ENCODE data around the gene PDE4D. TPM values are rescaled to one million over a fixed set of nuclear protein-coding genes. Genes with fewer than 3 reads are reported as not detected.
"Not testable (repeated sequence)": the region's sequence is repeated elsewhere in the genome, so short reads cannot be mapped to it uniquely, and the experiment has no call there.

Gene PDE4D
- total and polyA plus RNA-seq, 12 donors = 1.2 to 18.9 (median 2.1) TPM

GRCh38 chr5:59596586-59597350 is 296.8 kb downstream of the PDE4D start:
- Histone ChIP-seq H3K4me3 (no peak overlapping the region), H3K36me3 (replicated peaks in 1 of 2) (no peaks in the 10 kb centered on the region), H3K4me1 (replicated peaks in 1 of 2) (peaks cover 0 to 11% of the 10 kb centered on the region in 2 donors), H3K9me3 (replicated peaks in 1 of 3) (no peaks in the 10 kb centered on the region), H3K27ac (no peak overlapping the region), H3K27me3 (no peaks in the 10 kb centered on the region)
- no peak for DNase-seq
- TF ChIP-seq POLR2A (IDR thresholded peaks at IDR 0.05) = no peak
- TF ChIP-seq, protein P1, sequence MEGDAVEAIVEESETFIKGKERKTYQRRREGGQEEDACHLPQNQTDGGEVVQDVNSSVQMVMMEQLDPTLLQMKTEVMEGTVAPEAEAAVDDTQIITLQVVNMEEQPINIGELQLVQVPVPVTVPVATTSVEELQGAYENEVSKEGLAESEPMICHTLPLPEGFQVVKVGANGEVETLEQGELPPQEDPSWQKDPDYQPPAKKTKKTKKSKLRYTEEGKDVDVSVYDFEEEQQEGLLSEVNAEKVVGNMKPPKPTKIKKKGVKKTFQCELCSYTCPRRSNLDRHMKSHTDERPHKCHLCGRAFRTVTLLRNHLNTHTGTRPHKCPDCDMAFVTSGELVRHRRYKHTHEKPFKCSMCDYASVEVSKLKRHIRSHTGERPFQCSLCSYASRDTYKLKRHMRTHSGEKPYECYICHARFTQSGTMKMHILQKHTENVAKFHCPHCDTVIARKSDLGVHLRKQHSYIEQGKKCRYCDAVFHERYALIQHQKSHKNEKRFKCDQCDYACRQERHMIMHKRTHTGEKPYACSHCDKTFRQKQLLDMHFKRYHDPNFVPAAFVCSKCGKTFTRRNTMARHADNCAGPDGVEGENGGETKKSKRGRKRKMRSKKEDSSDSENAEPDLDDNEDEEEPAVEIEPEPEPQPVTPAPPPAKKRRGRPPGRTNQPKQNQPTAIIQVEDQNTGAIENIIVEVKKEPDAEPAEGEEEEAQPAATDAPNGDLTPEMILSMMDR (IDR thresholded peaks at IDR 0.05) = no peak
- intact Hi-C loops (cut with DNase I) = no loop called here
- whole genome bisulfite sequencing, 4 donors = 85 to 89% (median 87%) methylated on average over 2 of the region's 2 CpGs

- H3K27ac ChIP-seq; DNase-seq; H3K36me3 ChIP-seq (replicated peaks in 1 of 2); H3K27me3 ChIP-seq; H3K4me3 ChIP-seq; H3K9me3 ChIP-seq (replicated peaks in 1 of 3); intact Hi-C loops (cut with DNase I): not testable (repeated sequence)
- peaks cover 0 to 11% of the 10 kb centered on the region in 2 donors for H3K4me1 ChIP-seq (replicated peaks in 1 of 2)
- WGBS, 4 donors = 70 to 92% (median 86%) methylated on average over 5 of the region's 5 CpGs
These were observed 299.4 kb downstream of the PDE4D start for GRCh38 chr5:59594118-59594517.

DNA sequence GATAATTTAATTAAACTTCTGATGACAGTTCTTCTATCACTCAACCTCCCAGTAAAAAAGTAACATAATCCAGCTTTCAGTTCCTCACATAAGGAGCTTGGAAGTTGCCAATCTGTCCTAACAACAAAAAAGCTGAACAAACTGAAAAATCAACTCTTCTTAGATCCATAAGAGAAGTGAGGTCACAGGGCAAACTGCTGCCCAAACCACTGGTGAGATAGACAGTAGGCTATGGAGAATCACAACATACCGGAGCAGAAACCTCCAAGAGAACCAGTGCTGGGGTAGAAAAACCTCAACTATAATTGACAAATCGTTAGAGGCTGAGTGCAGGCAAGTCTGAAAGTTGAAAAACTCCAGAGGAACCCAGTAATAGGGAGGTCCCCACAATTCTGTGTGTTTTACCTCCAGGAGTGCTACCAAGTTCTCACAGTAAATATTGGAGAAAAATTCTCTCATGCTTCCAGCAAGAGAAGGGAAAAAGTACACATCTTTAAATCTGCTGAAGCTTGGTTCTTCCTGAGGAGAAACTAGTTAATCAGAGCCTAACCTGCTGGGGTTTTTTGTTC is 300.0 kb downstream of the PDE4D start:
- DNase-seq = no peak
- H3K36me3 ChIP-seq (replicated peaks in 1 of 2) = no peaks in the 10 kb centered on the region
- H3K4me3 ChIP-seq = no peak overlapping the region
- H3K27ac ChIP-seq = no peak overlapping the region
- intact Hi-C loops (cut with DNase I) = no loop called here
- H3K27me3 ChIP-seq = no peaks in the 10 kb centered on the region
- TF ChIP-seq POLR2A (IDR thresholded peaks at IDR 0.05) = no peak
- TF ChIP-seq, protein P1 (IDR thresholded peaks at IDR 0.05) = no peak
- no peaks in the 10 kb centered on the region for H3K9me3 ChIP-seq (replicated peaks in 1 of 3)
- peaks cover 0 to 7% of the 10 kb centered on the region in 2 donors for H3K4me1 ChIP-seq (replicated peaks in 1 of 2)
- WGBS, 4 donors = 72 to 81% (median 77%) methylated on average over 2 of the region's 2 CpGs

GRCh38 chr5:59592101-59592500 is 301.4 kb downstream of the PDE4D start:
- Histone ChIP-seq H3K9me3 (replicated peaks in 1 of 3) (no peaks in the 10 kb centered on the region), H3K36me3 (replicated peaks in 1 of 2) (no peaks in the 10 kb centered on the region), H3K27me3 (no peaks in the 10 kb centered on the region), H3K27ac (no peak overlapping the region), H3K4me1 (replicated peaks in 1 of 2) (no peaks in the 10 kb centered on the region), H3K4me3 (no peak overlapping the region)
- intact Hi-C loops (cut with DNase I) = no loop called here
- no peak for DNase-seq
- 32 to 51% (median 42%) methylated on average over 3 of the region's 3 CpGs for WGBS, 4 donors
- TF ChIP-seq, protein P1 (IDR thresholded peaks at IDR 0.05) = no peak
- TF ChIP-seq POLR2A (IDR thresholded peaks at IDR 0.05) = no peak

- TF ChIP-seq, protein P1 (IDR thresholded peaks at IDR 0.05) = no peak
- TF ChIP-seq POLR2A (IDR thresholded peaks at IDR 0.05) = no peak
- no peaks in the 10 kb centered on the region for H3K9me3 ChIP-seq (replicated peaks in 1 of 3)
- no peak overlapping the region for H3K4me3 ChIP-seq
- no peaks in the 10 kb centered on the region for H3K27me3 ChIP-seq
- no peaks in the 10 kb centered on the region for H3K4me1 ChIP-seq (replicated peaks in 1 of 2)
- no peaks in the 10 kb centered on the region for H3K36me3 ChIP-seq (replicated peaks in 1 of 2)
- no peak overlapping the region for H3K27ac ChIP-seq
- intact Hi-C loops (cut with DNase I) = no loop called here
- DNase-seq = no peak
These were observed 302.4 kb downstream of the PDE4D start for GRCh38 chr5:59591162-59591561.
